Measurements from ENCODE around the gene PPP2R2C. TPM values are rescaled to one million over a fixed set of nuclear protein-coding genes. Genes with fewer than 3 reads are reported as not detected.

Gene PPP2R2C
- total RNA-seq, 1 experiment from 2014 or later, result 32.9 TPM

DNA sequence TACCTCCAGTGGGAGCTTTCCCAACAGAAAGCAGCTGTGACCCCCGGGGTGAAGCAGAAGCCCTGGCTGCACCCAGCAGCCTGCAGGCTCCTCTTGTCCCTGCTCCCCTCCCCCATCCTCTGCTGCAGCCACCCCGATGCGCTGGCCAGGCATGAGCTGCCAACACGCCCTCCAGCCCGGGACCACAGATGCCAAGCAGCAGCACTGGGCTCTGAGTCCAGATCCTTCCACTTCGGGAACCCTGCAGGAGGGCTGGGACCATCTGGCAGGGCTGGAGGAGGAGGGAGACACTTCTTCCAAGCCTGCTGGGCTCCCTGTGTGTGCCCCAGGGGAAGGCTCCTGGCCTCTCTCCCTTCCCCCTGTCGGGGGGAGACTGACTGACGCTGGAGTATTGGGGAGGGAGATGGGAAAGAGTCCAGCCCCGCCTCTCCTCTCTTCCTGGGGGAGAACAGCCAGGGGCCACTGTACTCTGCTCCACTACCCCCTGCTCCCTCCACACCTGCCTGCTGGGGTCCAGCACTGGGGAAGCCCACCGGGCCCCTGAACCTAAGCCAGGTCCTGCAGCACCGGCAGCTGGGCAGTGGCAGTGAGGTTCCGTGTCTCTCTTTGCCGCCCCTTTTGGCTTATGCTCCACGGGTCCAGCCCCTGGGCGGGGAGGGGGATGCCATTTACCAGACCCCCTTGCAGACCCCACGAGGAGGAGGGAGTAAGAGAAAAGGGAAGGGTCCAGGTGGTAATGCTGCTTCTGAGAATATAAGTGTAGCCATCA is 55.7 kb downstream of the PPP2R2C start:
- no peak for ATAC-seq
- no peak overlapping the region for H3K27ac ChIP-seq (ENCODE audit: low read depth, low read length)
- H4K20me1 ChIP-seq (ENCODE audit: insufficient read depth), result no peaks in the 10 kb centered on the region
- H3K4me2 ChIP-seq (ENCODE audit: low read length), result no peak overlapping the region
- no peaks in the 10 kb centered on the region for H3K27me3 ChIP-seq (ENCODE audit: insufficient read depth, low read length)
- H3K36me3 ChIP-seq (ENCODE audit: control insufficient read depth in 1 of 2, insufficient read depth in 2 of 2, low read length in 2 of 2), result no peaks in the 10 kb centered on the region
- no TSS peak for BruUV-seq (replicated peaks)
- intact Hi-C loops (cut with micrococcal nuclease), result no loop called here
- POLR2A ChIA-PET, result no interaction called here
- H3K9ac ChIP-seq (ENCODE audit: low read length), result no peak overlapping the region
- CTCF ChIA-PET, result no interaction called here
- no peaks in the 10 kb centered on the region for H3K4me1 ChIP-seq (ENCODE audit: control insufficient read depth in 1 of 2, insufficient read depth in 2 of 2, low read length in 2 of 2)
- TF ChIP-seq YY1 (IDR thresholded peaks at IDR 0.05; ENCODE audit: extremely low read depth, insufficient replicate concordance, low read depth, low read length), result no peak
- no peak for TF ChIP-seq POLR2A (IDR thresholded peaks at IDR 0.05; ENCODE audit: borderline replicate concordance, extremely low read depth, insufficient read depth, insufficient read length)
- no peak for TF ChIP-seq FOSL1 (IDR thresholded peaks at IDR 0.05; ENCODE audit: low read depth)
- TF ChIP-seq, protein P1, sequence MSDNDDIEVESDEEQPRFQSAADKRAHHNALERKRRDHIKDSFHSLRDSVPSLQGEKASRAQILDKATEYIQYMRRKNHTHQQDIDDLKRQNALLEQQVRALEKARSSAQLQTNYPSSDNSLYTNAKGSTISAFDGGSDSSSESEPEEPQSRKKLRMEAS (IDR thresholded peaks at IDR 0.05), result no peak
- no peak for TF ChIP-seq EGR1 (IDR thresholded peaks at IDR 0.05; ENCODE audit: low read depth)
- TF ChIP-seq RAD21 (IDR thresholded peaks at IDR 0.05; ENCODE audit: low read depth), result no peak
- TF ChIP-seq, protein P2, sequence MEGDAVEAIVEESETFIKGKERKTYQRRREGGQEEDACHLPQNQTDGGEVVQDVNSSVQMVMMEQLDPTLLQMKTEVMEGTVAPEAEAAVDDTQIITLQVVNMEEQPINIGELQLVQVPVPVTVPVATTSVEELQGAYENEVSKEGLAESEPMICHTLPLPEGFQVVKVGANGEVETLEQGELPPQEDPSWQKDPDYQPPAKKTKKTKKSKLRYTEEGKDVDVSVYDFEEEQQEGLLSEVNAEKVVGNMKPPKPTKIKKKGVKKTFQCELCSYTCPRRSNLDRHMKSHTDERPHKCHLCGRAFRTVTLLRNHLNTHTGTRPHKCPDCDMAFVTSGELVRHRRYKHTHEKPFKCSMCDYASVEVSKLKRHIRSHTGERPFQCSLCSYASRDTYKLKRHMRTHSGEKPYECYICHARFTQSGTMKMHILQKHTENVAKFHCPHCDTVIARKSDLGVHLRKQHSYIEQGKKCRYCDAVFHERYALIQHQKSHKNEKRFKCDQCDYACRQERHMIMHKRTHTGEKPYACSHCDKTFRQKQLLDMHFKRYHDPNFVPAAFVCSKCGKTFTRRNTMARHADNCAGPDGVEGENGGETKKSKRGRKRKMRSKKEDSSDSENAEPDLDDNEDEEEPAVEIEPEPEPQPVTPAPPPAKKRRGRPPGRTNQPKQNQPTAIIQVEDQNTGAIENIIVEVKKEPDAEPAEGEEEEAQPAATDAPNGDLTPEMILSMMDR (IDR thresholded peaks at IDR 0.05 in 2 of 3, conservative IDR thresholded peaks at IDR 0.05 in 1 of 3; ENCODE audit: borderline replicate concordance in 1 of 3, insufficient read depth in 1 of 3, low read depth in 2 of 3, low read length in 2 of 3), result no peak
- TF ChIP-seq ZFX (IDR thresholded peaks at IDR 0.05), result no peak
- TF ChIP-seq, protein P3, sequence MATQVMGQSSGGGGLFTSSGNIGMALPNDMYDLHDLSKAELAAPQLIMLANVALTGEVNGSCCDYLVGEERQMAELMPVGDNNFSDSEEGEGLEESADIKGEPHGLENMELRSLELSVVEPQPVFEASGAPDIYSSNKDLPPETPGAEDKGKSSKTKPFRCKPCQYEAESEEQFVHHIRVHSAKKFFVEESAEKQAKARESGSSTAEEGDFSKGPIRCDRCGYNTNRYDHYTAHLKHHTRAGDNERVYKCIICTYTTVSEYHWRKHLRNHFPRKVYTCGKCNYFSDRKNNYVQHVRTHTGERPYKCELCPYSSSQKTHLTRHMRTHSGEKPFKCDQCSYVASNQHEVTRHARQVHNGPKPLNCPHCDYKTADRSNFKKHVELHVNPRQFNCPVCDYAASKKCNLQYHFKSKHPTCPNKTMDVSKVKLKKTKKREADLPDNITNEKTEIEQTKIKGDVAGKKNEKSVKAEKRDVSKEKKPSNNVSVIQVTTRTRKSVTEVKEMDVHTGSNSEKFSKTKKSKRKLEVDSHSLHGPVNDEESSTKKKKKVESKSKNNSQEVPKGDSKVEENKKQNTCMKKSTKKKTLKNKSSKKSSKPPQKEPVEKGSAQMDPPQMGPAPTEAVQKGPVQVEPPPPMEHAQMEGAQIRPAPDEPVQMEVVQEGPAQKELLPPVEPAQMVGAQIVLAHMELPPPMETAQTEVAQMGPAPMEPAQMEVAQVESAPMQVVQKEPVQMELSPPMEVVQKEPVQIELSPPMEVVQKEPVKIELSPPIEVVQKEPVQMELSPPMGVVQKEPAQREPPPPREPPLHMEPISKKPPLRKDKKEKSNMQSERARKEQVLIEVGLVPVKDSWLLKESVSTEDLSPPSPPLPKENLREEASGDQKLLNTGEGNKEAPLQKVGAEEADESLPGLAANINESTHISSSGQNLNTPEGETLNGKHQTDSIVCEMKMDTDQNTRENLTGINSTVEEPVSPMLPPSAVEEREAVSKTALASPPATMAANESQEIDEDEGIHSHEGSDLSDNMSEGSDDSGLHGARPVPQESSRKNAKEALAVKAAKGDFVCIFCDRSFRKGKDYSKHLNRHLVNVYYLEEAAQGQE (IDR thresholded peaks at IDR 0.05; ENCODE audit: low read depth), result no peak
- no peak for TF ChIP-seq JUND (IDR thresholded peaks at IDR 0.05)
- H3K4me3 ChIP-seq (replicated peaks in 1 of 2; ENCODE audit: low read depth in 1 of 2, low read length in 2 of 2), result no peak overlapping the region
- RAD21 ChIA-PET (ENCODE audit: low non-redundant PET in 1 of 2, low total read pairs in 2 of 2, uncharacterized antibody in 2 of 2, unreplicated experiment in 2 of 2), result no interaction called here
- no peaks in the 10 kb centered on the region for H3K79me2 ChIP-seq (ENCODE audit: insufficient read depth, low read length)
- no peaks in the 10 kb centered on the region; a peak in 1 of 4 replicates for H3K9me3 ChIP-seq (ENCODE audit: control insufficient read depth in 1 of 2, insufficient read depth in 1 of 2, low read depth in 1 of 2, low read length in 2 of 2)
- no peak overlapping the region for H2AFZ ChIP-seq (ENCODE audit: low read depth, low read length, poor library complexity, severe bottlenecking)
- H3K9me2 ChIP-seq (ENCODE audit: insufficient read depth), result no peaks in the 10 kb centered on the region
- no peak for DNase-seq (ENCODE audit: low read depth, low spot score)

Measured in HCT116 (cell line).